Memory B cell (primary cell): ENCODE measurements around the gene CDC25A.
"Not testable (repeated sequence)": the region's sequence is repeated elsewhere in the genome, so short reads cannot be mapped to it uniquely, and the experiment has no call there.

Source experiments
- ATAC-seq: fragments of 150-1000 bp; cut with Tn5 transposase; 2 replicates; pipeline ENCODE4 v1.10.0; 2021; ENCODE audit warnings: low read depth, mild to moderate bottlenecking, moderate library complexity
- DNase-seq, 2 donors: peaks; one replicate each; pipeline ENCODE4 v3.0.0; 2022; ENCODE audit warnings: low spot score in 2 of 2
- H3K27ac Mint-ChIP-seq: one replicate; pipeline ENCODE4 v1.8.0; 2022; ENCODE audit warnings: mild to moderate bottlenecking, moderate library complexity, mixed read lengths
- H3K27me3 Mint-ChIP-seq: one replicate; pipeline ENCODE4 v1.8.0; 2022; ENCODE audit warnings: mixed read lengths
- H3K36me3 Mint-ChIP-seq: one replicate; pipeline ENCODE4 v1.8.0; 2022; ENCODE audit warnings: mild to moderate bottlenecking, mixed read lengths
- H3K4me1 Mint-ChIP-seq: one replicate; pipeline ENCODE4 v1.8.0; 2022; ENCODE audit warnings: mixed read lengths
- H3K4me3 Mint-ChIP-seq: one replicate; pipeline ENCODE4 v1.8.0; 2022; ENCODE audit warnings: mild to moderate bottlenecking, moderate library complexity, mixed read lengths
- H3K9me3 Mint-ChIP-seq: one replicate; pipeline ENCODE4 v1.8.0; 2022; ENCODE audit warnings: mixed read lengths

Gene CDC25A

DNA sequence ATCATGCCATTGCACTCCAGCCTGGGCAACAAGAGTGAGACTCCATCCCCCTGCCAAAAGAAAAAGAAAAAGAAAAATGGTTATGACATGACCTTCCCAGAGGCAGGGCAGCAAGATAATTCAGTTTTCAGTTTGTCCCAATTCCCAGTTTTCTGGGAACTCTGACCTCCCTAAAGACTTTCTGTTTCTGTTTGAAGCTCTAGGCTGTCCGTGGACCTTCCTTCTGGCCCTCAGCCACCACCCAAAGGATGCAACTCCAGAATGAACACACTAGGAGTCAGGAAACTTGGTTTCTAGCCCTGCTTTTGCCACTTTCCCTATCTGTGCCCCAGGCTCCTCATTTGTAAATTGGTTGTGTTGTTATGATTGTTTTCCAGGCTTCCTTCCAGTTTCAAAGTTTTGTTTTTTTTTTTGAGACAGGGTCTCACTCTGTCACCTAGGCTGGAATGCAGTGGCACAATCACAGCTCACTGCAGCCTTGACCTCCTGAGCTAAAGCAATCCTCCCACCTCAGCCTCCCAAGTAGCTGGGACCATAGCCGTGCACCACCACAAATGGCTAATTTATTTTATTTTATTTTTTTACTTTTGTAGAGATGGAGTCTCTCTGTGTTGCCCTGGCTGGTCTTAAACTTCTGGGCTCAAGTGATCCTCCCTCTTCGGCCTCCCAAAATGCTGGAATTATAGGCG, 68.6 kb downstream of the CDC25A start:
- Mint-ChIP-seq H3K27ac (no peak overlapping the region), H3K27me3 (no peaks in the 10 kb centered on the region), H3K36me3 (no peaks in the 10 kb centered on the region), H3K4me3 (no peak overlapping the region), H3K4me1 (peaks cover 4% of the 10 kb centered on the region), H3K9me3 (no peaks in the 10 kb centered on the region)
- ATAC-seq (no peak), DNase-seq (no peak)

DNA sequence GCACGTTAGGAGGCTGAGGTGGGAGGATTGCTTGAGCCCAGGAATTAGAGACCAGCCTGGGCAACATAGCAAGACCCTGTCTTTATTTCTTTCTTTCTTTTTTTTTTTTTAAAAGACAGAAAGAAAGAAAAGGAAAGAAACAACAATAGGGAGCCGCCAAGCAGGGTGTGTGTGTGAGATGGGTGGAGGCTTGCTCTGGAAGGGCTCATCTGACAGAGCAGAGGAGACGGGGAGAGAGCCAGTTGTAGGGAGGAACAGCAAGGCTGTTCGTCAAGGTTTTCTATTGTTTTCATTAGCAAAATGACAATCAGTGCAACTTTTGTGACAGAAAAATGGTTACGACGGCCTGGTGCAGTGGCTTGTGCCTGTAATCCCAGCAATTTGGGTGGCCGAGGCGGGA, 69.3 kb downstream of the CDC25A start:
- no peak for DNase-seq
- Mint-ChIP-seq H3K36me3 (no peaks in the 10 kb centered on the region), H3K4me3 (no peak overlapping the region), H3K27ac (no peak overlapping the region), H3K27me3 (no peaks in the 10 kb centered on the region), H3K4me1 (peaks cover 7% of the 10 kb centered on the region), H3K9me3 (no peaks in the 10 kb centered on the region)
- ATAC-seq, result no peak

DNA sequence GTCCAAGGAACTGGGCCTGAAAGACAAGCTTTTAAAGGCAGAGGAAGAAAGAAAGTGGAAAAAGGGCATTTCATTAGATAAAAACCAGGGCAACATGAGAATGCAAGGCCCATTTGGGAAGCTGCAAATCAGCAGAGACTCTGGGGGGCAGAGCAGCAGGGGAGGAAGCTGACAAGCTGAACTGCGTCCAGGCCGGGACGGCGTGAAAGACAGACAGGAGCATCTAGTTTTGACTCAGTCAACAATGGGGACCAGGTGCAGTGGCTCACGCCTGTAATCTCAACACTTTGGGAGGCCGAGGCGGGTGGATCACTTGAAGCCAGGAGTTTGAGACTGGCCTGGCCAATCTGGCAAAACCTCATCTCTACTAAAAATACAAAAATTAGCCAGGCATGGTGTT, 69.9 kb downstream of the CDC25A start:
- DNase-seq, result no peak
- H3K4me1 Mint-ChIP-seq, result peaks cover 8% of the 10 kb centered on the region
- H3K27ac Mint-ChIP-seq, result no peak overlapping the region
- H3K36me3 Mint-ChIP-seq, result no peaks in the 10 kb centered on the region
- H3K27me3 Mint-ChIP-seq, result no peaks in the 10 kb centered on the region
- no peaks in the 10 kb centered on the region for H3K9me3 Mint-ChIP-seq
- no peak for ATAC-seq
- H3K4me3 Mint-ChIP-seq, result no peak overlapping the region

DNA sequence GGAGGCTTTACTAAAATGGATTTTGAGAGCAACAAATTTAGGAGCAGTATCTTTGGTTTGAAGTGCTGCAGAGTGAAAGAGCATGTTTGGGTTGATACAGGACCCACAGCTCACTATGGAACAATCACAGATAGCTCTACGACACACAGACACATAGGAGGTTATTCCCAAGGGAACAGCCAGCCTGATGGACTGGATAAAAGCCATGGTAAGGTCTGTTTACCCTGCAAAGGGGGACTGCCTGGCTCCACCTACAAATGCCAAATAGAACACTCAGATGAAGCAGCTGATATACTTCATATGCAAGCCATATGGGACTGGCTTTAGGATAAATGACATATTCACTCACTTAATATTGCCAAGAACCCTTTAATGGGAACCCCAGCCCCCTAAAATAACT, 75.4 kb downstream of the CDC25A start:
- Mint-ChIP-seq H3K4me3 (peak overlapping the region; percentile 65), H3K9me3 (no peaks in the 10 kb centered on the region), H3K36me3 (no peaks in the 10 kb centered on the region), H3K27me3 (no peaks in the 10 kb centered on the region), H3K27ac (peak overlapping the region; percentile 71), H3K4me1 (peaks cover 10% of the 10 kb centered on the region)
- ATAC-seq (no peak), DNase-seq (no peak)

DNA sequence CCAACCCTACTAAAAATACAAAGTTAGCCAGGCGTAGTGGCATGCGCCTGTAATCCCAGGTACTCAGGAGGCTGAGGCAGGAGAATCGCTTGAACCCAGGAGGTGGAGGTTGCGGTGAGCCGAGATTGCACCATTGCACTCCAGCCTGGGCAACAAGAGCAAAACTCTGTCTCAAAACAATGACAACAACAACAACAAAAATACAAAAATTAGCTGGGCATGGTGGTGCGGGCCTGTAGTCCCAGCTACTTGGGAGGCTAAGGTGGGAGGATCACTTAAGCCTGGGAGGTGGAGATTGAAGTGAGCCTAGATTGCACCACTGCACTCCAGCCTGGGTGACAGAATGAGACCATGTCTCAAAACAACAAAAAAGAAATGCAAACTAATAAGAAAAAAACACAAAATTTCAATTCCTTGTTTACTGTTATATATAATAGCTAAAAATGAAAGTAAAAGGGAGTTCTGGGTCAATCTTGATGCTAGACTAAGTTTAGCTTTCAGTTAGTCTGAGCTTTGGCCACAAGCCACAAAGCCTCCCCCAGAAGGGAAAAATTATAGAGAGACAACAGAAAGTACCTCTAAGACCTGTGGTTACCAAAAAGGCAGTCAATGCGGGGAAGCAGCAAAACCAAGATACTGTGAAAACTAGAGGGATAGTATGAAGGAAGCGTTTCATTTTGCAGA, 76.0 kb downstream of the CDC25A start:
- DNase-seq (peak in 1 of 2 donors; percentile 41), ATAC-seq (peak; percentile 98)
- H3K9me3 Mint-ChIP-seq, H3K36me3 Mint-ChIP-seq, H3K27me3 Mint-ChIP-seq: not testable (repeated sequence)
- peak overlapping the region; percentile 65 for H3K4me3 Mint-ChIP-seq
- peak overlapping the region; percentile 71 for H3K27ac Mint-ChIP-seq
- peaks cover 10% of the 10 kb centered on the region for H3K4me1 Mint-ChIP-seq

DNA sequence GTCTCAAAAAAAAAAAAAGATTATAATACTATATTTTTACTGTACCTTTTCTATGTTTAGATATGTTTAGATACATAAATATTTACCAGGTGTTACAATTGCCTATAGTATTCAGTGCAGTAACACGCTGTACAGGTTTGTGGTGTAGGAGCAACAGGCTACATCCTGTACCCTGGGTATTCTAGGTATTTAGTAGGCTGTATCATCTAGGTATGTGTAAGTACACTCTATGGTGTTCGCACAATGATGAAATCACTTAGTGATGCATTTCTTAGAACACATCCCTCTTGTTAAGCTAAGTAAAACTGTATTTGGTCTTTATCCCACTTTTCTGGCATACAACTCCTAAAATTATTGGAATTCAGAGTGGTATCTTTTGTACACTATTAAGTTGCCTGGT, 77.8 kb downstream of the CDC25A start:
- Mint-ChIP-seq H3K4me1 (peaks cover 10% of the 10 kb centered on the region), H3K36me3 (no peaks in the 10 kb centered on the region), H3K27ac (no peak overlapping the region), H3K4me3 (no peak overlapping the region), H3K9me3 (no peaks in the 10 kb centered on the region), H3K27me3 (no peaks in the 10 kb centered on the region)
- DNase-seq (no peak), ATAC-seq (no peak)

DNA sequence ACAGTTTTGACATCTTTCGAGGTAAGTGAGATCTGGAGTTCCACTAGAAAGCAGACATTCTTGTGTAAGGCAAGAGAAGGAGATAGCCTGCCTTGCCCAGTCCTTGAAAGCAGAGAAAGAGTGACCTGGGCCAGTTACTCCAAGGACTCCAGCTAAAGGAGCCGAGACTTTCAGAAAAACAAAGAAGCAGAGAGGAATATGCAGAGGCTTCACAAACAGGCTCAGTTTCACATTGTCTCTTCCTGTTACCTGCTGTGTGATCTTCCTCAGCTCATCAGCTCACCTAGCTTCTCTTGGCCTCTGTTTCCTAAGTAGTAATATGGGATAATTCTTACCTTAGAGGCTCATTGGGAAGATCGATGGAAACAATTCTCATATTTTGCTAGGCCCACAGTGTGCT, 81.0 kb downstream of the CDC25A start:
- Mint-ChIP-seq H3K36me3 (no peaks in the 10 kb centered on the region), H3K27me3 (no peaks in the 10 kb centered on the region), H3K4me3 (no peak overlapping the region), H3K27ac (no peak overlapping the region), H3K9me3 (no peaks in the 10 kb centered on the region), H3K4me1 (no peaks in the 10 kb centered on the region)
- no peak for ATAC-seq
- no peak for DNase-seq
